22Rv1 (cell line): ENCODE measurements around the gene PPP4C.
"Not testable (repeated sequence)": the region's sequence is repeated elsewhere in the genome, so short reads cannot be mapped to it uniquely, and the experiment has no call there.

Source experiments
- H3K27ac ChIP-seq: fragments of 450-650 bp; 2 replicates; pipeline ENCODE4 v1.5.1; 2017
- CTCF ChIP-seq: fragments of 450-650 bp; IDR thresholded peaks from 2 replicates; pipeline ENCODE4 v1.5.1; 2017; ENCODE audit warnings: mild to moderate bottlenecking
- ZFX ChIP-seq: fragments of 450-650 bp; IDR thresholded peaks from 2 replicates; pipeline ENCODE4 v1.6.1; 2017; ENCODE audit warnings: antibody characterized with exemption, borderline replicate concordance

The PPP4C gene

GRCh38 chr16:30031477-30031918, 44.3 kb upstream of the PPP4C start:
- TF ChIP-seq CTCF (no peak), ZFX (no peak)
- no peak overlapping the region for H3K27ac ChIP-seq

- TF ChIP-seq CTCF = peak; percentile 89
- no peak for TF ChIP-seq ZFX
- H3K27ac ChIP-seq = no peak overlapping the region
Measured at GRCh38 chr16:30032083-30032819, 43.5 kb upstream of the PPP4C start.

GRCh38 chr16:30033270-30033669, 42.5 kb upstream of the PPP4C start:
- TF ChIP-seq ZFX = no peak
- no peak for TF ChIP-seq CTCF

GRCh38 chr16:30040221-30040620, 35.6 kb upstream of the PPP4C start:
- no peak for TF ChIP-seq ZFX
- no peak overlapping the region for H3K27ac ChIP-seq

More at GRCh38 chr16:30033270-30033669, 42.5 kb upstream of the PPP4C start:
- H3K27ac ChIP-seq = no peak overlapping the region

- H3K27ac ChIP-seq = not testable (repeated sequence)
Measured at GRCh38 chr16:30040690-30041089, 35.1 kb upstream of the PPP4C start.

GRCh38 chr16:30041841-30042240, 34.0 kb upstream of the PPP4C start:
- H3K27ac ChIP-seq = no peak overlapping the region
- peak; percentile 61 for TF ChIP-seq CTCF
- no peak for TF ChIP-seq ZFX

GRCh38 chr16:30046178-30046577, 29.6 kb upstream of the PPP4C start:
- no peak overlapping the region for H3K27ac ChIP-seq
- TF ChIP-seq ZFX (no peak), CTCF (no peak)

- H3K27ac ChIP-seq = no peak overlapping the region
- TF ChIP-seq ZFX (no peak), CTCF (no peak)
Measured at GRCh38 chr16:30046588-30046987, 29.2 kb upstream of the PPP4C start.
